ENCODE measurements around the gene FANCC. TPM values are rescaled to one million over a fixed set of nuclear protein-coding genes. Genes with fewer than 3 reads are reported as not detected.

The FANCC gene
- total and polyA plus RNA-seq, 2 of the 4 experiments (the other 2 are of a cell fraction) = 4.7 to 6.3 TPM

GRCh38 chr9:95192631-95193030, 124.9 kb downstream of the FANCC start:
- dilution Hi-C loops (cut with HindIII; ENCODE audit: low sequenced_read_pairs, unreplicated experiment) (no loop called here), intact Hi-C loops (cut with micrococcal nuclease) (no loop called here)
- peaks cover 14% of the 10 kb centered on the region for H3K4me1 ChIP-seq (ENCODE audit: control insufficient read depth, insufficient read depth, low read length)

More at GRCh38 chr9:95192631-95193030, 124.9 kb downstream of the FANCC start:
- Histone ChIP-seq H3K36me3 (ENCODE audit: control insufficient read depth, insufficient read depth, low read length) (no peaks in the 10 kb centered on the region), H3K4ac (ENCODE audit: low read depth, low read length) (no peak overlapping the region), H3K4me2 (ENCODE audit: low read depth, low read length) (no peak overlapping the region), H3K18ac (ENCODE audit: low read depth, low read length) (no peak overlapping the region), H2AFZ (replicated peaks; ENCODE audit: low read length, poor library complexity) (no peak overlapping the region), H3K9me1 (ENCODE audit: insufficient read depth, low read length) (peaks cover 4% of the 10 kb centered on the region), H3K27me3 (ENCODE audit: control insufficient read depth, insufficient read depth, low read length) (no peaks in the 10 kb centered on the region), H3K23ac (ENCODE audit: low read depth, low read length) (no peak overlapping the region), H3K9ac (ENCODE audit: low read depth, low read length) (no peak overlapping the region), H3K79me1 (ENCODE audit: low read depth in 1 of 2, low read length in 2 of 2) (peaks cover 0 to 19% of the 10 kb centered on the region in 2 experiments; a peak in 2 of 4 replicates), H2AK5ac (ENCODE audit: low read depth, low read length) (no peak overlapping the region), H4K8ac (ENCODE audit: low read depth in 2 of 2, low read length in 2 of 2) (no peak overlapping the region), H3K4me3 (ENCODE audit: insufficient read depth, low read depth, low read length) (no peak overlapping the region), H4K5ac (ENCODE audit: low read depth, low read length) (no peak overlapping the region), H2BK5ac (ENCODE audit: low read depth, low read length, poor library complexity, severe bottlenecking) (no peak overlapping the region), H3K14ac (replicated peaks; ENCODE audit: low read depth, low read length) (no peak overlapping the region), H3K56ac (ENCODE audit: extremely low read depth, insufficient read depth, low read length) (no peak overlapping the region), H2BK15ac (ENCODE audit: low read depth, low read length) (no peak overlapping the region), H2BK20ac (ENCODE audit: low read depth, low read length) (no peak overlapping the region), H2BK120ac (ENCODE audit: low read depth, low read length) (no peak overlapping the region), H3K27ac (ENCODE audit: insufficient read depth, low read length) (no peak overlapping the region), H3K9me3 (ENCODE audit: control insufficient read depth, insufficient read depth, low read length) (no peaks in the 10 kb centered on the region), H4K20me1 (ENCODE audit: insufficient read depth, low read length) (no peaks in the 10 kb centered on the region), H2AK9ac (replicated peaks; ENCODE audit: low read depth, low read length, poor library complexity) (no peak overlapping the region), H4K91ac (ENCODE audit: insufficient read depth, low read depth, low read length) (no peak overlapping the region)
- no CpG with 5 or more reads among the region's 1 CpG for WGBS, 2 experiments (ENCODE audit: extremely low coverage in 2 of 2, insufficient read length in 1 of 2)
- BruUV-seq (replicated peaks) = no TSS peak
- ATAC-seq (ENCODE audit: low read depth) (no peak), DNase-seq (no peak)
- POLR2A ChIA-PET (ENCODE audit: unreplicated experiment) = no interaction called here
- no peak for TF ChIP-seq MXI1 (IDR thresholded peaks at IDR 0.05; ENCODE audit: borderline replicate concordance, low read depth, low read length)
- CTCF ChIA-PET = interaction anchor here (0.6 to 1.1 kb wide), 2 partner anchors 30 to 773 kb away, joined by 3 to 4 read pairs; no protein-coding TSS in a partner anchor
- in situ Hi-C loops (cut with MboI; ENCODE audit: low sequenced_read_pairs) = no loop called here

Measured in IMR-90 (cell line).